Stimulated activated CD4-positive, alpha-beta T cell treated with anti-CD3 and anti-CD28 coated beads, Interleukin-2, amount 100 ng/mL, for 48 hours (primary cell): Measurements from ENCODE around the gene MSRB3.
"Not testable (repeated sequence)": the region's sequence is repeated elsewhere in the genome, so short reads cannot be mapped to it uniquely, and the experiment has no call there.

Experiments
- DNase-seq, 2 donors: peaks; one replicate each; pipeline ENCODE4 v3.0.0-alpha.2; 2020

The MSRB3 gene

DNA sequence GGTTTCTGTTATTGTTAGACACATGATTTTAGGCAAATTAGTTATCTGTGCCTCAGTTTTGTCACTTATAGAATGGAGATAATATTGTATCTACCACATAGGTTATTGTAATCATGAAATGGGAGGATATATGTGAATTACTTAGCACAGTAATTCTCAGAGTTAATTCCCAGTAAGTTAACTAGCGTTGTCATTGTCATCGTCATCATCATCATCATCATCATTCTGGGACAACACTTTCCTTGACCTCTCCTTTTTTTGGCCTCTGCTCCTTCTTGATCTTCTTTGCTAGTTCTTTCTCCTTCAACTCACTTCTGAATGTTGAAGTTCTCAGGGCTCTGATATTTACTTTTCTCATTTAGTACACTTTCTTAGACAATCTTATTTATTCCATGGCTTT lies 13.8 kb downstream of the MSRB3 start:
- no peak for DNase-seq

DNA sequence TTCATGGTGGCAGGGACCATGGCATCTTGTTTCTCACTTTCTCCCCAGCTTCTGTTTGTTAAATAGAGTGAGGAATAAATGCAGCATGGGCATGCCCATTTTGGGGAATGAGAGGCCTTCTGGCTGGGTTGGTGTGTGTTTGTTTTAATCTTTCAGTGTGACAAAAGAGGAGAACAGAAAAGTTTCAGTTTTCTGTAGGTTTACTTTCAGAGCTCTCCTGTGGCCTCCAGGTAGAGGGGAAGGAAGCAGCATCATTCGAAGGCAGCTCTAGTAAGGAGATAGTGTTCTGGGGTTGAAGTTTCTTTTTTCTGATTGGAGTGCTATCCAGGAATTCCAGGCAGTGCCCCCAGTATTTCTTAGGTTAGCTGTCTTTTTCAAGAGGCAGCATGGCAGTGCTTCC lies 15.3 kb downstream of the MSRB3 start:
- no peak for DNase-seq

DNA sequence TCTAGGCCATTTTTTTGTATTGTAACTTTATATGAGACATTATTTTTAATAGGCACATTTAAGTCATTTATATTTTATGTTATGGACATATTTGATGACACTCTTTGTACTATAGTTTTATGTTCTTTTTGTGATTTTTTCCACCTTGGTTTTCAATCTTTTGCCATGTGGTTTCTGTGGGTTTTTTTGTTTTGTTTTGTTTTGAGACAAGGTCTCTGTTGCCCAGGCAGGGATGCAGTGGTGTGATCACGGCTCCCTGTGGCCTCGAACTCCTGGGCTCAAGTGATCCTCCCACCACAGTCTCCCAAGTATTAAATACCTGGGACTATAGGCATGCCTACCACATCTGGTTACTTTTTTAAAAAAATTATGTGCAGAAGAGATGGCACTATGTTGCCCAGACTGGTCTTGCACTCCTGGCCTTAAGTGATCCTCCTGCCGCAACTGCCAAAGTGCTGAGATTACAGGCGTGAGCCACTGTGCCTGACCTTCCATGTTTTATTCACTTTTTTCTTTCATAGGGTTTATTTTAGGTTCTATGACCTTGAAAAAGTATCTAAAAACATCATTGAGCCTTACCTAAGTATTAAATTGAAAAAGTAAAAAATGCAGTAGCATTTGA lies 16.3 kb downstream of the MSRB3 start:
- no peak for DNase-seq

DNA sequence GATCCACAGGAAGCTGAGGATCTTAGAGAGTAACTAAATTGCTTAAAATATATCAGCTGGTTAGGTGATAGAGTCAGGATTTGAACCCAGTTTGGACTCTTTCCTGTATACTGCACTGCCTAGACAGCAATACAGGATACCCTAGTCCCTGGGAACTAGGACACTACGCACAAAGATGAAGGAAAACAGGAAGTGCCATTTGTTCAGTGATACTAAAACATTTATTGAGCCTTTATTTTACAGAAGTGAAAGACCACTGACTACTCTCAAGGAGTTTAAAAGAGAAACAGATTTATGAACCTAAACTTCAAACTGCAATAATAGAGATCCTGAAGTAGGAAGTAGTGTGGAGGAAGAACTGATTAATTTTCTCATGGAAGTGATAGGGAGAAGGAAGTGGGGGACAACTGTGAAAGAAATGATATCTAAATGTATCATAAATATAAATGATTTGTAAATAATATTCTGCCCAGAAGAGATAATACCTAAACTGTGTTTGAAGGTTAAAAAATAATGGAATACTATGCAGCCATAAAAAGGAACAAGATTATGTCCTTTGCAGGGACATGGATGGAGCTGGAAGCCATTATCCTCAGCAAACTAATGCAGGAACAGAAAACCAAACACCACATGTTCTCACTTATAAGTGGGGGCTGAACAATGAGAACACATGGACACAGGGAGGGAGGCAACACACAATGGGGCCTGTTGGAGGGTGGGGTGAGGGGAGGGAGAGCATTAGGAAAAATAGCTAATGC lies 18.2 kb downstream of the MSRB3 start:
- DNase-seq, result no peak

DNA sequence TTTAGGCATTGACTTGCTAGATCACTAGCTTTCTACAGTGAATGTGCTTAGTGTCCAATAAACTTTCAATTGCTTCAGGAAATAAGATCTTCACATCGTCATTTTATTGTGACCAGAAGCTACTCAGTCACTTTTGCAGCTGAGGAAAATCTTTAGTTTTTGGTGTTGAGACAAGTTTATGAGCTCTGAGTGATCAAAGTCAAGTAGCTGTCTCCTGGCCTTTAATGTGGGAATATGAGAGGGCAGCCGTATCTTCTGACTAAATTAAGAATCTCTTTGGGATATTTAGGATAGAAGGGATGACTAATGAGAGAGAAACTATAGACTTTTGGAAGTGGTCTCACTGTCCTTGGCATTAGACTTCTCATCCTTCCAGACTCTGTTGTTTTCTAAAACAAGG lies 21.6 kb downstream of the MSRB3 start:
- DNase-seq, result no peak

DNA sequence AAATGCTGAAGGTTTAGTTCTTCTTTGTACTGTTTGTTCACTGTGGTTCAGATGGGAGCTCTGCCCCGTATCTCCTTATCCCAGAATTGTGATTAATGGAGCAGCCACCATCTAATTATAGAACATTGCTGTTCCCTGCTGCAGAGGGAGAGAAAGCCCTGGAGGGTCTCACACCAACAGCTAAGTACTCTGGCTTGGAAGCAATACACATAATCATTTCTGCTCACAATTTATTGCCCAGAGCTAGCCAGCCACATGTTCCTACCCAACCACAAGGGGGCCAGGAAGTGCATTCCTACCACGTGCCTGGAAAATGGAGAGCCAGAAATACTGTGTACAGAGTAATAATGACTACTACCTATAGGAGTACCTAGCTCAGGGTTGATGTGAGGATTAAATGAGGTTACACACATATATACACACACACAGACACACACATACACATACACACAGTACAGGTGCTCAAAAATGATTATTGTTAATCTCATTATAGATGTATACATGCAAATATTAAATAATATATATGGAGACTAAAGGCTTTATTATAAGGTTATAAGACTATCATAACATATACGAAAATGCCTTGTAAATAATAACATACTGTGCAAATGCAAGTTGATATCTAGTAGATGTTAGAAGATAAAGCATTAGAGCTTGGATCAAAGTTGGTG lies 22.3 kb downstream of the MSRB3 start:
- DNase-seq, result no peak

DNA sequence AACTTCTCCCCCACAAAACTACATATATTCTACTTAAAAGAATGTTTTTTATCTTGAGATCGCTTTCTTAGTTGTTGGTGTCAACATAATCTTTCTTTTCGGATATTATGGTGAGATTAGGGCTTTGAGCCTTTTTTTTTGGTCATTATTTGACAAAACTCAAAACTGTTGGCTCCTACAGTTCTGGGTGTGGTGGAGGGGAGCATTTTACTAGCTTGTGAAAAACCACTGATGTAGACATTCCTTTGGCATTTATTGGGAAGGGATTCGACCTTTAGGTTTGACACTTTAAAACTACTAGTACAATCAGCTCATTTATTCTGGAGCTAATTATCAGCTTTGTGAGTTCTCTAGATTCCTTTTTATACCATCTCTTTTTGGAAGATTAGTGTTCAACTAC lies 24.4 kb downstream of the MSRB3 start:
- no peak for DNase-seq

DNA sequence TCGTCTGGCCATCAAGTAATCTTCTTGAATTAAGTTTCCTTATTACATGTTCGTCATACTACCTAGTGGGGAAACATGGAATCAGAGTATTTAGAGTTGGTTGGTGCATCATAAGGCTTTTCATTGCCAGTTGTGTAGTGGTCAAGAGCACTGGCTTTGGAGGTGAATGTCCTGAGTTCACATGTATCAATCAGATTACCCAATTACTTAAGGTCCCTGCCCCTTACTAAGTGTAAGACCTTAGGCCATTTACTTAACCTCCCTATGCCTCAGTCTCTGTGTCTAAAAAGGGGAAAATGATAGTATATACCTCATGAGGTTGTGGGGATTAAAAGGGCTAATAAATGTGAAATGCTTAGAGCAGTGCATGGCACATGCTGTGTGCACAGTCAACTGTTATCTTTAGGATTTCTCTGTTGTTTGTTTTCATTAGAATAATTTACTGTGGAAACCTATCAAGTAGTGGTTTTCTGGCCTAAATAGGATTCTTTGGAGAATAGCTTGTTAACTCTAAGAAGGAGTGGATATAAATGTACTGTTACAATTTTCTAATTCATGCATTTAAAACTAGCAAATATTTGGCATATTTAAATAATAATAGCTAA lies 27.0 kb downstream of the MSRB3 start:
- DNase-seq, result no peak

DNA sequence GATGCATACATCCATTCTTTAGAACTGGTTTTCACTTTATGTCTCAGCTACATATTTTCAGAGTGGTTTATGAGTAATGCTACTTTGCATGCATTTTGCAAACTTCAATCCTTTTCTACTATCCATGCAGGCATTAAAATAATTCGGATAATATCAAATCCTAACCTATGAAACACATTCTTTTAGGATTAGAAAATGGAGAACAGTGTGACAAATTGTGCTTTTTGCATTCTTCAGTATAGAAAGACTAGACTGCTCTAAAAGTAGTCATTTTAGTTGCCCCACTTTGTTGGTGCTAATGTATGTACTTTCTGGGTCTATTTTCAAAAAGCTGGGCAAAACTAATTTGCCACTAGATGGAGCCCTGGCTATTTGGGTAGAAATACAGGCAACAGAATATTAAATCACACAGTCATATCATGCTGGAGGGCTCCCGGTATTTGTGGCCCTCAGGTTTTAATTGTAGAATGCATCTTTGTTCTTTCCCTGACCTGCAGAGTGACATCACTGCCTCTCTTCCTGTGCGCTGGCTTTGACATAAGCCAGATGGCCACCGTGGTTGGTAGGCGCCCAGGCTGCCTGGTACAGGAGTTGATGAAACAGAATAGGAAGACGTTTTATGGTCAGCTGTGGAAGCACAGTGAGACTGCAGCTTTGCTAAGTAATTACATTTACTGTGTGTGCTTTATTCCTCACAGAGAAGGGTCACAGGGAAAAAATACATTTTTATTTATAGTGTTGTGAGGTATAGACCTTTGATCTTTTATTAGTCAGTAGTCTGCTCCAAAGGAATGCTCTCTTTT lies 28.1 kb downstream of the MSRB3 start:
- peak in 1 of 2 donors; percentile 0 for DNase-seq

DNA sequence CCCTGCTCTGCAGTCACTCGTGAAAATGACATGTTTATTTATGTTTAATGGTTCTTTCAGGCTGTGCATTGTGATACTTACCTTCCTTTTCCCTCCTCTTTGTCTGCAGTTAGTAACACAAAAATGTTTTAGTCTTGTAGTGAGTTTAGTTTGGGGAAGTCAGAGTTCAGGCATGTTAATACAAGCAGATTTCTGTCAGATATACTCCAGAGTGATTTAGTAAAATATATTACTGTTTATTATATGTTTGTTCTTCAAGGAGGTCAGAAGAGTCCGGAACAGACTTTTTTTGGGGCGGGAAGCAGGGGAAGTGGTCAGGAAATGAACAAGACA lies 28.7 kb downstream of the MSRB3 start:
- no peak for DNase-seq

DNA sequence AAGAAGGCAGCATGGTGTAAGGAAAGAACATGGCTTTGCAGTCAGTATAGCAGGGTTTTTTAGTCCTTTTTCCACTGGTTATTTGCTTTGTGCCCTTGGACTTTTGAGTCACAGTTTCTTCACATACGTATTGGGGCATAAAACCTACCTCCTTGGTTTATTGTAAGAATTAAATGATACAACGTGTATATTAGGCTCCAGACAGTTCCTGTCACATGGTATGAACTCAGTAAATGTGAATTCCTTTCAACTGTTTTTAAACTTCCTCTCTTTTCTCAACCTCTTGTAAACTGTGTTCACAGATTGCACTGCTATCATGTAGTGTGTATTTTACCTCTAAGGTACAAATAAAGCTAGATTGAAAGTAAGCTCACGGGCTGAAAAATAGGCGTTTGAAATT lies 29.5 kb downstream of the MSRB3 start:
- no peak for DNase-seq

DNA sequence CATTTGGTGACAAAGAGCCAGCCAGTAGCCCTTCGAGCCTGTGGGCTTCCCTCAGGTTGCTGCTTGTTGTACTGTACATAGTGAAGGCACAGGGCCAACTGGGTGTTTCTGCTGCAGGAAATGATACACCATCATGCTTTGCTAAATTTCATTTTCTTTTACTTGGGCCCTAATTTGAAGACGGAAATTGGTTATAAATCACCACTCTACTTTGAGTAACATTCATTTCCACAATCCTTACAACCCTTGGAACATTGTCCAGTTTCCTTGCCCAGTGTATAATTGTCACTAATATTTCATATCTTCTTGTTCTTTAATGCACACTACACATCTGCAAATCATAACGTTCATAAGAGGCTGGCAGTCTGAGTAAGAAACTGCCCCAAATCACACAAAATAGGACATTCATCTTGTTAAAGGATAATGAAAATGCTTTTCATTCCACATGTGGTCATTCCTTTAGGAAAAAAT lies 30.2 kb downstream of the MSRB3 start:
- no peak for DNase-seq

DNA sequence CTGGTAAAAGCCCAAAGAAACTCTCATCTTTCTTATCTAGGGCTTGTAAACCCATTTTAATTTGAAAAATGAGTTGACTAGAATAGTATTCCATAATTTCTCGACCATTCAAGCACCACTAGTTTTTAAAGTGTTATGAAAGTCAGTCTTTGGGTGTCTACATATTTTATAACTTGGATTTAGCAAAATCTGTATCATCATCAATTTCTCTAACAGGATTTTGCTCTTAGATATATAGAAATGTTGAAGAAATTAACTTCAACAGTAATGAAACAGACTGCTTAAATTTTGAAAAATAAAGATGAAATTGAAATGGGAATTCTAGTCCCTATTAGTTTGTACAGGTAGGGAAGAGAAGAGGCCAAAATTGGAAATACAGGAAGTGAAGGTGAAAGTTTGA lies 32.8 kb downstream of the MSRB3 start:
- DNase-seq, result no peak

DNA sequence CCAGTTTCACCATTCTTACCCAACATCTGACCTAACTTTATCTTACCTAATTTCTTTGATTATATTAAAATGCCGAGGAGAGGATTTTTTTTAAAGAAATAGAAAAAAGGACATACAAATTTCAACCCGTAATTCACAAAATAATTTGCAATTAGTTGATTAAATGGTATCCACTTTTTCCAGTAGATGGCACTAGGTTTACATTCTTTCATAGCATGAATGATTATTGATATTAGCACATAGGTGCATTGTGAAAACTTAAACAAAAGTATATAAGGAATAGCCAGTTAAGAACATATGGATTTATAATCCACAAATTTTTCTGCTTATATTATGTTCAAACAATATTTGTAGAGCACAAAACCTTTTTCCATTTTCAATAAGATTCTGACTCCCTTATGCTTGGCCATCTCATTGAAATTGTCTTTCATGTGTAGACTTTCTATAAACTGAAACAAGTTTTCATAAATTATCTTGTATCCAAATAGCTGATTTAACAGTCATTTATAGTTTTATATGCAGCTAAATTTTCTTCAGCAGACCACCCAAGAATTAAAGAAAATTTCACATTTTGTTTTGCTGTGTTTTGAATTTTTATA lies 35.3 kb downstream of the MSRB3 start:
- DNase-seq, result no peak

DNA sequence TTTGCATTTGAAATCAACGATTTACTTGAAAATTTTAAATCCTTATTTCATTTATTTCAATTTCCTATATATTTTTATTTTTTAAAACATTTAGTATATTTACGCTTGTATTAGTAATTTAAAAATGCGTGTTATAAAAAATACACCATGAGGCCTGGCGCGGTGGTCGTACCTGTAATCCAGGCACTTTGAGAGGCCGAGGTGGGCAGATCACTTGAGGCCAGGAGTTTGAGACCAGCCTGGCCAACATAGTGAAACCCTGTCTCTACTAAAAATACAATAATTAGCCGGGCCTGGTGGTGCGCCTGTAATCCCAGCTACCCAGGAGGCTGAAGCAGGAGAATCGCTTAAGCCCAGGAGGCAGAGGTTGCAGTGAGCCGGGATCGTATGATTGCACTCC lies 36.8 kb downstream of the MSRB3 start:
- DNase-seq, result not testable (repeated sequence)

DNA sequence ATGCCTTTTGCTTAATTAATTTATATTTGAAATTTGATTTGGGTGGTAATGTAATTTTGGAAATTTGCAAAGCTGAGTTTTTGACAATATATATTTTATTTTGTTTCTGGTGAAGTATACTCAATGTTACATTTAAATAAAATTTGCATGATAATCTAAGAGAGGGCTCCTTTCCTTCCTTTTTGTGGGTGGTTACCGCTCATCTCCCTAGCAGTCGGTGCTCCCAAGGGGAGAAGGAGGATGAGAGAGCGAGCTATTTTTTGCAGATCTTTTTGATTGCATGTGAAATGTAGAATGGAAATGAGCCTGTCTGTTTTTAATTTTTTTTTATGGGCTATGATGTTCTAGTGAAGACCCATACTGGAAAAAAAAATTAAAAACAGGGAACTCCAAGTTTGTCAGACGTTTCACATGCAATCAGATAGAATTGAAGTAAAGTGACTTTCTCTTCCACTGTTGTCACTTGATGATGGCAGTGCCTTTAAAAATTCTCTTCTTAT lies 39.8 kb downstream of the MSRB3 start:
- no peak for DNase-seq

DNA sequence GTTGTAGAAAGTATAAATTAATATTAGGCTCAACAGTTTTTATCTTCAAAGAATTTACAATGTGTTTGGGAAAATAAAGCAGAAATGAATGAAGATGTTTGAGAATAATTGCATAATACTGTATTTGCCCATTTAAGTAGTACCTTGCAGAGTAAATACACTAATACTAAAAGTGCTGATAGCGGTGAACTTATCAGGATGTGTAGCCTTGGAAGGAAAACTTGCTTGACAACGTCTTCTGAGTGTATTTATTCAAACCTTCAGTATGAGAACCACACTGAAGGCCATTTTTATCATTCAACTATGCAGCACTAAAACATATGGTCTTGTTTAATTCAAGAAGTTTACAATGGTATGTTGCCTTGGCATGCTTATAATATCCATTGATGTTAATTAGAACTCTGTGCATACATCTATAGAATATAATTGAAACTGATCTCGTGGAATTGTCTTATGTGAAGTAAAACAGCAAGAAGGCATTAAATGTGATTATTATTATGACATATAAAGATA lies 41.3 kb downstream of the MSRB3 start:
- DNase-seq, result no peak

DNA sequence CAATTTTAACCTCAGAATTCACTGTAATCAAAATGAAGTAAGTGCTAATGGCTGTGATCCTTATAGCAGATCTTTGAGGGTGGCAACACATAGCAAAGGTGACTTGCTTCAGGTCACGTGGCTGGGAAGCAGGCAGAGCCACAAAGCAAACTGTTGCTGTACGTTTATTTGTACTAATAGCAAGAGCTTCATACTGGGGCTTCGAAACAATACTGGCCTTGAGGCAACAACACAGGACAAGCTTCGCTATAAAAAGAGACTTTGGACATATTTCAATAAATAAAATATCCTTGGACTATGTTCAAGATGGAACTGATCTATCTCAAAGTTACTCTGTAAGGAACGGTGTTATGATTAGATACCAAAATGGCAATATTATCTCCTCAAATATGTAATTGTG lies 44.6 kb downstream of the MSRB3 start:
- no peak for DNase-seq

DNA sequence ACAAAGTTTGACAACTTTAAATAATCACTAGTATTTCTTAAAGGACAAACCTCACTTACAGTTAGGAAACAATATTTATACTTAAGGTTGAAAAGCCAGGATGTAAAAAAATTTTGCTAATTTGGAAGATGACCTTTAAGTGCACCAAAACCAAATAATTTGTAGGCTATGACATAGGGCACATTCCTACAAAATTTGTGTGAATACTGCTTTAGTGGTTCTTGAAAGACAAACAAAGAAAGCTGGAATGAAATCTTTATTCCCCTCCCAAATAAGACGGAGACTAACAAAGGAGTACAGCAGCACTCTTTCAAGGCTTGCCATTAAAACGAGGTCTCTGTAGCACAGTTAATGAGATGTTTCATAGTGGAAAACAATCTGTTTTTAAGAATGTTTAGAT lies 45.6 kb downstream of the MSRB3 start:
- DNase-seq, result no peak

DNA sequence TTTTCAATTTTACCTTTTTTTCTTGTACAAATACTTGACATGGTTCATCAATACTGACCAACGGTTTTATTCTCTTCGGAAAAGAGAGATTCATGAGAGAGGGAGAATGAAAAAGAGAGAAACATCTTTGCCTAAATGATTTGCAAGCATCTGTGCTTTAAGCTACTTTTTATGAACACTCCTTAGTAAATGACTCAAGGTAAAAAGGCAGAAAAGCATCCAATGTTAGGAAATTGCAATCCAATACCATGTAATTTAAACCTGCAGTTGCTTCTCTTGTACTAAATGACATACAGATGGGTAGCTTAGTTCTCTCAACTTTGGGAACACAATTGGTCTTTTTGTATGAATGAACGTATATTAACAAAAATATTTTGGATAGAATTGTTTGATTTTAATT lies 46.1 kb downstream of the MSRB3 start:
- DNase-seq, result no peak

DNA sequence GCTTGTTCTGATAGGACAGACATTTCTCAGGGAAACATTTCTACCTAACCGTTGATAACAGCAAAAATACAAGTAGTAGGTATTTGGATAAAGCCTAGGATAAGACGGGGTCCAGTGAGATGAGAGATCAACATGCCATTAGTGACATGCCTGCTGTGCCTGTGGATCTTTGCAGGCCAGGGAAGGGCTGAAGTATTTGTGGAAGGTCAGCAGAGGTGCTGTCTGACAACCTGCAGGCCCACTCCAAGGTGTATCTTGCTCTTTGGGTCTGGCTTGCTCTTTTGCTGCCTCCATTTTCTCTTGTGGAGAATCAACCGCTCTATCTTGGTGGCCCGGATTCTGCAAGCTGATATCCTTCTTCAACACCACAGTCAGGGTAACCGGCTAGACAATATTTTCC lies 46.7 kb downstream of the MSRB3 start:
- DNase-seq, result no peak

DNA sequence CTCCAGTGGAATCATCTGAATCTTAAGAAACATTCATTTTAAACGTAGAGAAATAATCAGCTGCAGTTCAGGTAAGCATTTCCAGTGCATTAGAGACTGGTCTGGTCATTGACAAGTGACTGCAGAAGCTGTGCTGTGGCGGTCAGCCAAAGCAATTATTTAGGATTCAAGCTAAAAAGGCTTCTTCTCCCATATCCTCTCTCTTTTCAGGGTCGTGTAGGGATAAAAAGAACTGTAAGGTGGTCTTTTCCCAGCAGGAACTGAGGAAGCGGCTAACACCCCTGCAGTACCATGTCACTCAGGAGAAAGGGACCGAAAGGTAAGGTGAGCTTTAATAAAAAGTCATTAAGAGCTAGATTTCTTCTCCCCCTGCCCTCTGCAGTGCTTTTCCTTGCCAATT lies 48.1 kb downstream of the MSRB3 start:
- DNase-seq, result no peak
